ENCODE results near the gene TPSG1.
"Not testable (repeated sequence)": the region's sequence is repeated elsewhere in the genome, so short reads cannot be mapped to it uniquely, and the experiment has no call there.

The TPSG1 gene

DNA sequence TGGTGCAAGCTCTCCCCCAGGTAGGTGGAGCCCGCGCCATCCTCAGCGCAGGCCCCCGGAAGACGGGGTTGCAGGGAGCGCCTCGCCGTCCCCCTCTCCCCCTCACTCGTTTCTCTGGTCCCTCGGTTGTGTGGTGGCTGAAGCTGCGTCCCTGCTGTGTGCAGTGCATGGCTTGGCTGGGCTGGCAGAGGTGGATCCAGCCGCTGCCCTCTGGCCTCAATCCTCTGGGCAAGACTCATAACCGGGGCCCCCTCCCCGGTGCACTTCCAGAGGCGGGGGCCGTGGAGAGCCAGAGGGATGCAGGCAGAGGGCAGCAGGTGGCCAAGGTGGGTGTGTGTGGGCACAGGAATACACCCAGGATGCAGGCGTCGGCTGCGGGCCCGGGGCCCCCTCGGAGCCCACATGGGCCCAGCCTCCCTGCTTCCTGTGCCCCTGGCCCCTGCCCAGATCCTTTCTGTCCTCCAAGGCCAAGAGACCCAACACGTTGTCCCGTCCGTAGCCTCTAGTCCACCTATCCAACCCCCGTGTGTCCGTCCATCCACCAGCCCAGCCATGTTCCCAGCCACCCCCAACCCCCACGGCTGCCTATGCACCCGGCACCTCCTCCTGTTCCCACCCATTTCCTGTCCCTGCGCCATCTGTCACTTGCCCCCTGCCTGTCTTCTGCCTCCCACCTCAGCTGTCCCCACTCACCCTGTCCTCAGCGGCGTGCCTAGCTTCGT is 9.3 kb downstream of the TPSG1 start:
- DNase-seq (ENCODE audit: low spot score), result no peak

DNA sequence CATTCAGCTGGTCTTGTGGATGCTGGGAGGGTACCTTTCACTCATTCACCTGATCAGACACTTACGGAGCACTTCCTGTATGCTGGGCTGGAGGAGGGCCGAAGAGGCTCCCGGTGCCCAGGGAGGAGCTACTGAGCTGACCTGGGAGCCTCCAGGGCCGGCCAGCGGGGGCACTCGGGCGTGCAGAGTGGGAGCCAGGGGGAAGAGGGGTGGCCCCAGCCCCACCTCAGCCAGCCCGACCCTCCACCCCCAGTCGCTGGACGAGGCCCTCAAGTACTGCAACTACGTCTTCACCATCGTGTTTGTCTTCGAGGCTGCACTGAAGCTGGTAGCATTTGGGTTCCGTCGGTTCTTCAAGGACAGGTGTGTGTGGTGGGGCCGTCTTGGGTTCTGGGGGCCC is 10.3 kb downstream of the TPSG1 start:
- DNase-seq (ENCODE audit: low spot score), result no peak

DNA sequence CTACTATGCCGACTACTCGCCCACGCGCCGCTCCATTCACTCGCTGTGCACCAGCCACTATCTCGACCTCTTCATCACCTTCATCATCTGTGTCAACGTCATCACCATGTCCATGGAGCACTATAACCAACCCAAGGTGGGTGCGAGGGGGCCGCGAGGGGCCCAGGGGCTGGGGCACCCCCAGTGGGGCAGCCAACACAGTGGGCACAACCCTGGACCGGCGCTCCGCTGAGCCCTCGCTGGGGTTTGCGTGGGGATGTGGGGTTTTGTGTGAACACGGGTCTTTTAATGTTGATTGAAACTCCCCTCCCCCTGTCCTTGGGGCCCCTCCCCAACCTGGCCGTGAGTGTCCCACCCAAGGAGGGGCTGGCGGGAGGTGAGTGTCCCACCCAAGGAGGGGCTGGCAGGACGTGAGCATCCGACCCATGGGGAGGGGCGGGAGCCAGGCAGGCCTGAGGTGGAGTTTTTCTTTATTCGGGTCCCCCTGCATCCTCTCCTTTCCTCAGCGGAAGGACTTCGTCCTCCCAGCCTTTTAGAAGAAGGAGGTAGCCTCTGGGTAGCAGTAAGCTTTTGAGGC is 11.2 kb downstream of the TPSG1 start:
- DNase-seq (ENCODE audit: low spot score), result no peak

DNA sequence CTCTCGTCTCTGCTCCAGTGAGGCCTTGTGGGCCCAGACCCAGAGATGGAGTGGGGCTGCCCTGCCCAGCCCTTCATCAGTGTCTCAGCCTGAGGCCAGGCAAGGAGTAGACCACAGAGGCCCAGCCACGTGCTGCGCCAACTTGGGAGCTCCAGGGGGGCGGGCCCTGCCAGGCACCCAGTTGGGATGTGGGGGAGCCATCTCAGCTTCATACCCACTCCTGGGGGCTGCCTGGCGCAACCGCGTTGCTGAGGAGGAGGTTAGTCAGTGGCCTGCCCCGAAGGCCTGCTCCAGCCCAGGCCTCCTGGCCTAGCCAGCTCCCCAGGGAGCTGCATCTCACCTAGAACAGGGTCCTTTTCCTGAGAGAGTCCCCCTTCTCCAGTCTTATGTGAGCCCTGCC is 11.8 kb downstream of the TPSG1 start:
- no peak for DNase-seq (ENCODE audit: low spot score)

DNA sequence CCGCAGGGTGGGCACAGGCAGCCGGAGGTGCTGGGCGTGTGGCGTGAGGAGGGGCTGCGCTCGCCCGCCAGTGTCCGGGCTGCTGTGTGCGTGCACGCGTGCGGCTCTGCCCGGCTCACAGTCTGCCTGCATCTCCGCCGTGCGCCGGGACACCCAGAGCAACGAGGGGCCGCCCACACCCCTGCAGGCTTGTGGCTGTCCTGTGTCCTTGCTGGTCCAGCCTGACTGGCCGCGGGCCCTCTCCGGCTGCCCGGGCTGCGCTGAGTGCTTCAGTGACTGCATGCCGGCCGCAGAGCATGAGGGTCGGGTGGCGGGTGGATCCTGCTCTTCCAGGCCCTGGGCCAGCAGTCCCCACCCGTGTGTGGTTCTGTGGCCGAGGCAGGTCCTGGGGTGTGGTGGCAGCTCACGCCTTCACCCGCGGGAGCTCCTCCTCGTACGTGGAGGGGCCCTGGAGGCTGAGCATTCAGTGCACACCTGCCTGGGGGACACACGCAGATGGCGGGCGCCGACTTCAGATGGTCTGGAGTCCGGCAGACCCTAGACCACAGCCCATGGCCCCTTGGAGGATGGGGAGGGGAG is 12.4 kb downstream of the TPSG1 start:
- no peak for DNase-seq (ENCODE audit: low spot score)

DNA sequence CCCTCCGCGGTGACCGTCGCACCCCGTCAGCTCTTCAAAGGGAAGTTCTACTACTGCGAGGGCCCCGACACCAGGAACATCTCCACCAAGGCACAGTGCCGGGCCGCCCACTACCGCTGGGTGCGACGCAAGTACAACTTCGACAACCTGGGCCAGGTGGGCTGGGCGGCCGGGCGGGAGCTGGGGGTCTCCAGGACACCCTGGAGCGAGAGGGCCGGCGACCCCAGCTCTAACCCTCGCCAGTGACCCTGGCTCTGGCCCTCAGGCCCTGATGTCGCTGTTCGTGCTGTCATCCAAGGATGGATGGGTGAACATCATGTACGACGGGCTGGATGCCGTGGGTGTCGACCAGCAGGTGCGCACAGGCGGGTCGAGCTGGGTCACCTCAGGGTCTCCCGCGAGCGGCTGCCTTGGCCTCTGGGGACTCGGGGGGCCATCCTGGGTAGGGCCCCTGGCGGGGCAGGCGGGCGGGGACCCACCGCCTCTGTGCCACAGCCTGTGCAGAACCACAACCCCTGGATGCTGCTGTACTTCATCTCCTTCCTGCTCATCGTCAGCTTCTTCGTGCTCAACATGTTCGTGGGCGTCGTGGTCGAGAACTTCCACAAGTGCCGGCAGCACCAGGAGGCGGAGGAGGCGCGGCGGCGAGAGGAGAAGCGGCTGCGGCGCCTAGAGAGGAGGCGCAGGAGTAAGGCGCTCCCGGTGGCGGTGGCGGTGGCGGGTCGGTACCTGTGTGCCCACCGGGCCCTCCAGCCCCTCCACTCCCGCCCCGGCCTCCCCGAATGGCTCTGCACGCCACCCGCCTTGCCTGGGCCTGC is 13.4 kb downstream of the TPSG1 start:
- no peak for DNase-seq (ENCODE audit: low spot score)

DNA sequence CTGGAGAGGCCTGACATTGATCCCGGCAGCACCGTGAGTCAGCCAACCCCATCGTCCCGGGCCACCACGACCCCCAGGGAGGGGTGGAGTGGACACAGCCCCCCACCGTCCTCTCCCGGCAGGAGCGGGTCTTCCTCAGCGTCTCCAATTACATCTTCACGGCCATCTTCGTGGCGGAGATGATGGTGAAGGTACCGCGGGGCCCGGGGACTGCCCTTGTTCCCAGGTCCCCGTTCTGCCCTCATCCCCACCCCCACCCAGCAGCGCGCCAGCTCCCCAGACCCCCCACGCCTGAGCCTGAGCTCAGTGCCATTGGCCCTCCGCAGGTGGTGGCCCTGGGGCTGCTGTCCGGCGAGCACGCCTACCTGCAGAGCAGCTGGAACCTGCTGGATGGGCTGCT is 14.6 kb downstream of the TPSG1 start:
- DNase-seq (ENCODE audit: low spot score), result no peak

DNA sequence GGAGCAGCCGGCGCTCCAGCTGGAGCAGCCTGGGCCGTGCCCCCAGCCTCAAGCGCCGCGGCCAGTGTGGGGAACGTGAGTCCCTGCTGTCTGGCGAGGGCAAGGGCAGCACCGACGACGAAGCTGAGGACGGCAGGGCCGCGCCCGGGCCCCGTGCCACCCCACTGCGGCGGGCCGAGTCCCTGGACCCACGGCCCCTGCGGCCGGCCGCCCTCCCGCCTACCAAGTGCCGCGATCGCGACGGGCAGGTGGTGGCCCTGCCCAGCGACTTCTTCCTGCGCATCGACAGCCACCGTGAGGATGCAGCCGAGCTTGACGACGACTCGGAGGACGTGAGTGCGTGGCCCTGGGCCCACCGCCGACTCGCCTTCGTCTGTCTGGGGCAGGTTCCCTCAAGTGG is 16.0 kb downstream of the TPSG1 start:
- DNase-seq (ENCODE audit: low spot score), result no peak

DNA sequence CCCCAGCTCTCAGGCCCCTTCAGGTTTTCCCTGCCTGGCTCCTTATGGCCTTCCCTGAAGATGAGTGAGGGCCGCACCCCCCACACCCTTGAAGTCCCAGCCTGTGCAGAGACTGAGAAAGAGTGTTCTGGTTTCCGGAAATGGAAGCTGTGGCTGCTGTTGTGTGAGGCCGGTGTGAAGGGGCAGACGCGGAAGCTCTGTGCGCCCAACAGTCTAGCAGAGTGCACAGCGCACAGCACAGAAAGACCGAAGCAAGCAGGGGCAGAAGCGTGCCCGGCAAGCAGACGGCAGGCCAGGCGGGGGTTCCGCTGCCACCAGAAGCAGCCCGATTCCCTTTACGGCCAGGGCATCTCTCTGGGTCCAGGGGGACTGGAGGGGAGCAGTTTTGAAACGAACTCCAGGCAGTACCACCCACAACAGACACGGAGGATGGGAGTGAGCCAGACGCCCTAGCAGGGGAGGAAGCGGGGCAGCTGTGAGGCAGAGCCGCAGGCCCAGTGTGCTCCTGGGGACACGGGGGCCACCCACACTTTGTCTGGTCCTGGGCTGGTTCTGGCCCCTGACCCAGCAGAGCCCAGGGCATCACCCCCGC is 16.7 kb downstream of the TPSG1 start:
- no peak for DNase-seq (ENCODE audit: low spot score)

DNA sequence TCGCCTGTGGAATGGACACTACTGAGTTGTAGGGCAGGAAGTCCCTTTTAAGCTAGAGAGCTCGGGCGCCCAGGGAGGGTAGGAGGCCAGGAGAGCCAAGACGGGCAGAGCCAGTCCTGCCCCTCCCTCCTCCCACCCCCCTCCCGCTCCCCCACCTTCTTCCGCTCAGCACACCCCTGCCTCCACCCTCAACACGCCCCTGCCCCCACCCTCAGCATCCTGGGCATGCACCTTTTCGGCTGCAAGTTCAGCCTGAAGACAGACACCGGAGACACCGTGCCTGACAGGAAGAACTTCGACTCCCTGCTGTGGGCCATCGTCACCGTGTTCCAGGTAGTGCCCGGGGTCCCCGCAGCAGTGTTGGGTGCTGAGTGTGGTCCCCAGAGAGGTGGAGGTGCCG is 18.3 kb downstream of the TPSG1 start:
- no peak for DNase-seq (ENCODE audit: low spot score)

DNA sequence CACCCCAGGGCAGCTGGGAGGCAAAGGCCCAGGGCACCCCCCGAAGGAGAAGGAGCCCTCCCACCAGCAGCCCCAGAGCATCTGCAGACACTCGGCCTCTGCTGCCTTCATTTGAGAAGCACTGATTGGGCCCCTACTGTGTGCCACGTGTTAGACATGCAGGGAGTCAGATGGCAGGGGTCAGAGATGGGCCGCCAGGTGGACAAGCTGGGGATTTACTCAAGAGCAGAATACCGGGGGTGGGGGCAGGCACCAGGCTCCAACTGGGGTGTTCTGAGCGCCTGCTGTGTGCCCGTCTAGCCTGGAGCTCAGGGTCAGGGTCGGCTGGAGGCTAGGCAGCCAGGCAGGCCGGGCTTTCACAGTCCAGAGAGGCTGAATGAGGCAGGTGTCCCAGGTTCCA is 18.7 kb downstream of the TPSG1 start:
- DNase-seq (ENCODE audit: low spot score), result no peak

DNA sequence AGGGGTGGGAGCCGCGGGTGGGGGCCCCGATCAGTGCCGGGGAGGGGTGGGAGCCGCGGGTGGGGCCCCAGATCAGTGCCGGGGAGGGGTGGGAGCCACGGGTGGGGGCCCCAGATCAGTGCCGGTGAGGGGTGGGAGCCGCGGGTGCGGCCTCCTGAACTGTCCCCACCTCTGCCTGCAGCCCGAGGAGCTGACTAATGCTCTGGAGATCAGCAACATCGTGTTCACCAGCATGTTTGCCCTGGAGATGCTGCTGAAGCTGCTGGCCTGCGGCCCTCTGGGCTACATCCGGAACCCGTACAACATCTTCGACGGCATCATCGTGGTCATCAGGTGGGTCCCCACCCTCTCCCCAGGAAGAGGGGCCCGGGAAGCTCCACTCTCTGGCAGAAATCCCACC is 20.1 kb downstream of the TPSG1 start:
- no peak for DNase-seq (ENCODE audit: low spot score)

DNA sequence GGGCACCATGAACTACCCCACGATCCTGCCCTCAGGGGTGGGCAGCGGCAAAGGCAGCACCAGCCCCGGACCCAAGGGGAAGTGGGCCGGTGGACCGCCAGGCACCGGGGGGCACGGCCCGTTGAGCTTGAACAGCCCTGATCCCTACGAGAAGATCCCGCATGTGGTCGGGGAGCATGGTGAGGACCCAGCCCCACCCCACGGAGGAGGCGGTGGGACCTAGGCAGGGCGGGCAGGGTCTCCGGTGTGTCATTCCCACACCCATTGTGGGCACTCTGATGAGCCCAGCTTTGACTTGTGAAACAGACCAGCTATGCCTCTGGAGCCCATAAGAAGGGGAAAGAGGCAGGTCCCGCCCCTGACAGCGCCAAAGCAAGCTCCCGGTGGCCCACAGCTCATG is 22.8 kb downstream of the TPSG1 start:
- no peak for DNase-seq (ENCODE audit: low spot score)

DNA sequence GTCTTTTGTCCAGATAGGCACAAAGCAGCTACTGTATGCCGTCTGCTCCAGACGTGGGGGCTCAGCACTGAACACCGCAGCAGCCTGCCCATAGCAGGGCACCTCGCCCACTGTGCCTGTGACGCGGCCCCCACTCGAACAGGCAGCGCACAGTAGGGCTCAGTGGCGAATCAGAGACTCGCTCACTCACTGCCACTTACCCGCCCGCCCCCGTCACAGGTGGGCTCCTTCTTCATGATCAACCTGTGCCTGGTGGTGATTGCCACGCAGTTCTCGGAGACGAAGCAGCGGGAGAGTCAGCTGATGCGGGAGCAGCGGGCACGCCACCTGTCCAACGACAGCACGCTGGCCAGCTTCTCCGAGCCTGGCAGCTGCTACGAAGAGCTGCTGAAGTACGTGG is 23.6 kb downstream of the TPSG1 start:
- no peak for DNase-seq (ENCODE audit: low spot score)

DNA sequence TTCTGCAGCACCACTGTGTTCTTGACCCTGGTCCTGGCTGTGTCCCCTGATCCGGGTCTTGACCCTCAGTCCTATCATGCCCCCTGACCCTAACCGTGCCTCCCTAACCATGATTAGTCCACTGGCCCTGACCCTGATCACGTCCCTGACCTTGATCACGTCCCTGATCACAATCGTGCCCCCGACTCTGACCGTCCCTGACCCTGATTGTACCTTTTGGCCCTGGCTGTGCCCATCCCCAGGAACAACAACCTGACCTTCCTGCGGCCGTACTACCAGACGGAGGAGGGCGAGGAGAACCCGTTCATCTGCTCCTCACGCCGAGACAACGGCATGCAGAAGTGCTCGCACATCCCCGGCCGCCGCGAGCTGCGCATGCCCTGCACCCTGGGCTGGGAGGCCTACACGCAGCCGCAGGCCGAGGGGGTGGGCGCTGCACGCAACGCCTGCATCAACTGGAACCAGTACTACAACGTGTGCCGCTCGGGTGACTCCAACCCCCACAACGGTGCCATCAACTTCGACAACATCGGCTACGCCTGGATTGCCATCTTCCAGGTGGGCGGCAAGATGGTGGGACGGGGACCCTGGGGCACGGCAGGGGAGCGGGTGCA is 24.9 kb downstream of the TPSG1 start:
- no peak for DNase-seq (ENCODE audit: low spot score)

DNA sequence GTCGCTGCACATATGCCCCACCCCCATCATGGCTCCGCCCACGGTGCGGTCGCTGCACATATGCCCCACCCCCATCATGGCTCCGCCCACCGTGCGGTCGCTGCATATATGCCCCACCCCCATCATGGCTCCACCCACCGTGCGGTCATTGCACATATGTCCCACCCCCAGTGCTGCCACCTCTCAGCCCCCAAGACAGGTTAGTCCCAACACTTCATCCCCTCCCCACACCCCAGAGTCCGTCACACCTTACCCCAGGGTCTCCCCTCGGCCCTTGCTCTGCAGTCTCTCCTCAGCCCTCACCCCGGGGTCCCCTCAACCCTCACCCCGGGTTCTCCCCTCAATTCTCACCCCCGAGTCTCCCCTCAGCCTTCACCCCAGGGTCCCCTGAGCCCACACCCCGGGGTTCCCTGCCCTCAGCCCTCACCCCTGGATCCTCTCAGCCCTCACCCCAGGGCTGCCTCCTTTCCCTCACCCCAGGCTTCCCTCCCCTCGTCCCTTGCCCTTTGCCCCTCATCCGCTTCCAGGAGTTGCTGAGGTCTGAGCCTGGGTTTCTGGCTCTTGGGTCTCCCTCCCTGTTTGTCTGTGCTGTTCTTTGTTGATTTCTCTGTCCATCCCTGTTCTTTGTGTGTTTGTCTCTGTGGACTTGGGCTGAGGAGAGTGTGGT is 25.6 kb downstream of the TPSG1 start:
- no peak for DNase-seq (ENCODE audit: low spot score)

DNA sequence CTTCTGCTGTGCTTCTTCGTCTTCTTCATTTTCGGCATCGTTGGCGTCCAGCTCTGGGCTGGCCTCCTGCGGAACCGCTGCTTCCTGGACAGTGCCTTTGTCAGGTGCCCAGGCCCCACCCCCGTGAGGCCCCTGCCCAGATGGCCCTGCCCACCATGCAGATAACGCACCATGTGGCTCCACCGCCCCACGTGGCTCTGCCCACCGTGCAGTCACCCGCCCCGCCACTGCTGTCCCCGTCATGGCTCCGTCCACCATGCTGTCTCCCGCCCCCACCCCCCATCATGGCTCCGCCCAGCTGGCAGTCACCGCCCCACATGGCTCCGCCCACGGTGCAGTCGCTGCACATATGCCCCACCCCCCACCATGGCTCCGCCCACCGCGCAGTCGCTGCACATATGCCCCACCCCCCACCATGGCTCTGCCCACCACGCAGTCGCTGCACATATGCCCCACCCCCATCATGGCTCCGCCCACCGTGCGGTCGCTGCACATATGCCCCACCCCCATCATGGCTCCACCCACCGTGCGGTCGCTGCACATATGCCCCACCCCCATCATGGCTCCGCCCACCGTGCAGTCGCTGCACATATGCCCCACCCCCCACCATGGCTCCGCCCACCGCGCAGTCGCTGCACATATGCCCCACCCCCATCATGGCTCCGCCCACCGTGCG is 26.3 kb downstream of the TPSG1 start:
- not testable (repeated sequence) for DNase-seq (ENCODE audit: low spot score)

DNA sequence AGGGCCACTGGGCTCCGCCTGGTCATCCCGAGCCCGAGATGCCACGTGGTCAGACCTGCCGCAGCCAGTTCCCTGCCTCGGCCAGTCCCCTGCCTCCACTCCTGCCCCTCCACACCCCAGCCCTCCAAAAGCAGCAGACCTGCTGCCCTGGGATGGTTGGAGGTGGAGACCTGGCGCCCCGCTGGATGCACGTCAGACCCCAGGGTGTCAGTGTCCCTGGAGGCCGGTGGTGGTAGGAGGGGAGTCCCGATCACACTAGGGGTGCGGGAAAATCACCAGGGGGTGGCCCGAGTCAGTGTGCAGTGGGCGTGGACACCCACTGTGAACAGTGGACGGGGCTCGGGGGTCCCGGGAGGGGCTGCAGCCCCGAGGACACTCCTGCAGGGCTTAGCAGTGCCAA is 26.9 kb downstream of the TPSG1 start:
- no peak for DNase-seq (ENCODE audit: low spot score)

DNA sequence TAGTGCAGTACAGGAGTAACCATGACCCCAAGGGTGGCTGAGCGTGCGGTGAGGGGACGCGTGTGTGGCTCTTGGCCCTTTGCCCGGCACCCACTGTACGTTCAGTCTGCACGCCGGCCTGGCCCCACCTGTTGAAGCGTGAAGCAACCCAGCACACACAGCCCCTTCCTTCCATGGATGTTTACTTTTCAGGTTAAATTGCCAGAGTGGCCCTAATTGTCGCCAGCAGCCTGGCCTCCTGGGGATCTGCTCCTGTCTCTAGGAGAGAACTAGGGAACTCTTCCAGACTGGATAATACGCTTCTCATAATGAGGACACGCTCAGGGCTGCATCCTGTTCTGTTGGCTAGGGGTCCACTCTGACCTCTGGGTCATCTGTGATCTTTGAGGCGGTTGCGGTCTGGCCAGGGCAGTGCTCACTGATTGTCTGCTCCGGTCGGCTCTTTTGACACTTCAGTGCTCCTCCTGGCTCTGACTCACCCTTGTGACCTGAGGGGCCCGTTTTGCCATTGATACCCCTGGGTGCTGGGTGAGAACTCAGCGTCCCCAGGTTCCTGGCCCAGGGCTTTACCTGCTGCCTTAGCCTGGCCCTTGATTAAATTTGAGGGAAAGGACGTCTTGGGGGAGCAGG is 27.7 kb downstream of the TPSG1 start:
- DNase-seq (ENCODE audit: low spot score), result no peak

DNA sequence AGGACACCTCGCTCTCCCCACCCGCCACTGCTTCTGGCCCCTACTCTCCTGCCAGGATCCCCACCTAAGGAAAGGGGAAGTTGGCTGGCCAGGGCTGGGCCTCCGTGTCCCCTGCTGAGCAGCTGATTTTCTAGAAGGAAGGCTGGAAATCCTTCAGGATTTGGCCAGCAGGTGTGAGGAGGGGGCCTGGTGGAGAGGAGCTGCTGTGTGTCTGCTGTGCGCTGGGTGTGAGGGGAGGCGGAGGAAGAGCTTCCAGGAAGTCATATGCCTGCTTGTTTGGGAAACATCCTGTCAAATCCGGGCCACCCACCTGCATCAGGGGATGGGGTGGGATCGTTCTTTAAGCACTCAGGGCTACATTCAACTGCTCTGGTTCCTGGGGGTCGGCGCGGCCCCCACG is 28.6 kb downstream of the TPSG1 start:
- DNase-seq (ENCODE audit: low spot score), result no peak

Measured in SK-N-DZ (cell line).